Activated CD4-positive, alpha-beta T cell treated with anti-CD3 and anti-CD28 coated beads, Interleukin-2, amount 50 U/mL, for 16 hours (primary cell): ENCODE results near the gene ZACN.
"Not testable (repeated sequence)": the region's sequence is repeated elsewhere in the genome, so short reads cannot be mapped to it uniquely, and the experiment has no call there.

Experiments
- DNase-seq: peaks from one replicate; pipeline ENCODE4 v3.0.0-alpha.2; 2020

Gene ZACN

DNA sequence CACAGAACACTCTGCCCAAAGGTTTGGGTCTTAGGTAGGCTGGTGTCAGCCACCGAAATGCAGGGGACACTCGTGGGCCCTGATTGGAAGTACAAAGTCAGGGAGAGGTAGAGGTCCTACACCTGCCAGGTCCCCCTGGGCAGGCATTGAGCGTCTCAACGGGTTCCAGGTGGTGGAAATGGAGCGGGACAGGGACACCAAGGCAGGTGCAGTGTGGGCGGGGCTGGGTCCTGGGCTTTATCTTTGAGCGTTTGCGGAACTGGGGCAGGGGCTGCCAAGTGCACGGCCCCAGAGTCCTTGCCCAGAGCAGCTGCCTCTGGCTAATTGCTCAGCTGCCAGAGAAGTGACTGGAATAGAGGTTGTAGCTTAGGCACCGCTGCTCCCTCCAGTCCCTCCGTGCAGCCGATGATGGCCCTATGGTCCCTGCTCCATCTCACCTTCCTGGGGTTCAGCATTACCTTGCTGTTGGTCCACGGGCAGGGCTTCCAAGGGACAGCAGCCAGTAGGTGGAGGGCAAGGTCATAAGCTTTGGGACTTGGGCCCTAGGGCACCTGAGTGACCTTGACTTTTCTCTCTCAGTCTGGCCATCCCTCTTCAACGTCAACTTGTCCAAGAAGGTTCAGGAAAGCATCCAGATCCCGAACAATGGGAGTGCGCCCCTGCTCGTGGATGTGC is at the start of gene ZACN:
ZACN (plus strand) TSS at position 323 of the 675 bp plus-strand sequence; CDS start at position 406, 83 bp downstream.
- no peak for DNase-seq

DNA sequence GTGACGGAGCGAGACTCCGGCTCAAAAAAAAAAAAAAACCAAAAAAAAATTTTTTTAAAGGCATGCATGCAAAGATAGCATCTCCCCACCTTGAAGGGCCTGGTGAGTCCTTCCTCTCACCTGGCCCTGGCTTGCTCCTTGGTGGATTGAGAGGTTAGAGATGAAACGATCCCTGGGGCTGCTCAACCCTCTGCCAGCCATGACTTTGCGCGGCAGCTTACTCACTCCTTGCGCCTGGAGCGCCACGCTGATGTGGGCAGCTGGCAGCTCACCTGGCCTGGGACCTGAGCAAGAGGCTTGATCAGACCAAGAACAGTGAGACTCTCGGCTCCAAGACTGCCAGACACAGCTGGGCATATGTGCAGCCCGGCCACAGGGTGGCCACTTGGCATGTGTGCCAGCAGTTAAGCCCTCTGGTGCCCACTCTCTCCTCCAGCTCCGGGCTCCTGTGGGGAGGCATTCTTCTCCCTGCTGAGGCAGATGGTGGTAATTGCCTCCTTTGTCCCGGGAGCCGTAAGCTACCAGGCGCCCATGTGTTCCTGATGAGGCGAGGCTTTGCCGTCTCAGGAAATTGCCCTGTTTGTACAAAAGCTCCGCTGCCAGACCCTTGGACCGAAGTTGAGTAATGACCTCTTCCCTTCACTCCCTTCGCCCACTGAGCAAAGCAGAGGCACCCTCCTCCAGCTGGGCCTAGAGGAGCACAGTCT is 46.8 kb upstream of the ZACN start:
- DNase-seq: no peak

DNA sequence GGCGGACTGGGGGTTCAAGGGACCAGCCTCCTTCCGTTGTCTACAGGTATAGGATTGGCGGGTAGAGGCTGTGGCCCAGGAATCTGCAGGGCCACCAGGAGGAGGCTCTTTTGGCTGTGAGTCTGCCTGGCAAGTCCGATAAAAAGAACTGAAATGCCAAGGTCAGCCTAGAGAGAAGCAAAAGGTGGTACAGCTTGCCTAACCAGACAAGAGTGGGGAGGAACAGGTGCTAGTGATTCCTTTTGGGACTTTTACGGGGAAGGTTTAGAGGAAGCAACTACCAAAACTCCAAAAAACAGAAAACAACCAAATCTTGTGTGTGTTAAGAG is 46.2 kb upstream of the ZACN start:
- no peak for DNase-seq

DNA sequence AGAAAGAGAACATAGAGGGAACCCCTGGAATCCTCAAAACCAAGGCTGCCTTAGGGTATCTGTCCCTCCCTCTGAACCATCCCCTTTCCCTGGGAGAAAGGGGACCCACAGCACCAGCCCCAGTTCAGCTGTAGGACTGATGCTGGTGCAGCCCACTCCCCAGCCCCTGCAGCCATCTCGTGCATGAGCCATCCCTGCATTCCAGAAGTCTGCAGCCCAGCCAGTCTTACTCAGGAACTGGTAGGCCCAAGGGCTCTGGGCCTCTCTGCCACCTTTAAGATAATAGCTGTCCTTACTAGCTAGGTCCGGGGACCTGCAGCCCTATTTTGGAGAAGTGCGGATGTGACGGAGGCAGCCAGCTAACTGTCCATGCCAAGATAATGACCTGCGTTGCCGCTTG is 45.8 kb upstream of the ZACN start:
- DNase-seq: no peak

DNA sequence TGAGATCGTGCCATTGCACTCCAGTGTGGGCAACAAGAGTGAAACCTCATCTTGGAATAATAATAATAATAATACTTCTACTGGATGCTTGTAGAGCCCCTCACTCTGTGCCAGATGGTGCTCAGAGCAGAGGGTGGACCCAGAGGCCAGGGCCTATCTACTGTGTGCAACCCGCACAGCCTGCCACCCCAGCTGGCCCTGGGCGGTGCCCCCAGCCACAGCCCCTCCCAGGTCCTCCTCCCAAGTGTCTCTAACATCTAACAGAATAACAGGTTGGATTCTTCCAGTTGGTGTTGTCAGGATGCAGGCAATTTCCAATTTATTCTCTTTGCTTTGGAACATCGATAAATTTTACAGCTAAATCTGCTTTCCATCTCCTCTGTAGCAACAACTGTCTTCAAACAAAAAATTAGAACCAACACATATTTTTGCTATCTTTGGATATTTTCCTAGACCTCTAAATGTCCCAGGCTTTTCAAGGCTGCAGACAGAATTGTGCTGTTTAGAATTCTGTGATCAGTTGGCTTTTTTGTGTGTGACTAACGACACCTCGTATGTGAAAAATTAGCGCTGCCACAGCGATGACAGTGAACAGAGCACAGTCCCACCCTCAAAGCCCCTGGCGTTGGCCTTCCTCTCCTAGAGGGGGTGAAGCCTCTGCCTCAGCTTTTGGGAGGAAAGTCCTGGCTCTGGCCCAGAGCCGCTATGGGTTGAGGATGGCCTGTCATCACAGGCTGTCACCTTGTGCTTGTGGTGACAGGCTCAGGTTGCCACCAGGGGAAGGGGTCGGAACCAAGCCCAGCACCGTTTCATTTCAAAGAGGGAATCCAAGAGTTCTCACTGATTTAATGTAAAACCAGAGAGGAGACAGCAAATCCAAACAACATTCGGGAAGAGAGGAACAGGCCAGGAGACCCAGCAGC is 44.3 kb upstream of the ZACN start:
- no peak for DNase-seq

DNA sequence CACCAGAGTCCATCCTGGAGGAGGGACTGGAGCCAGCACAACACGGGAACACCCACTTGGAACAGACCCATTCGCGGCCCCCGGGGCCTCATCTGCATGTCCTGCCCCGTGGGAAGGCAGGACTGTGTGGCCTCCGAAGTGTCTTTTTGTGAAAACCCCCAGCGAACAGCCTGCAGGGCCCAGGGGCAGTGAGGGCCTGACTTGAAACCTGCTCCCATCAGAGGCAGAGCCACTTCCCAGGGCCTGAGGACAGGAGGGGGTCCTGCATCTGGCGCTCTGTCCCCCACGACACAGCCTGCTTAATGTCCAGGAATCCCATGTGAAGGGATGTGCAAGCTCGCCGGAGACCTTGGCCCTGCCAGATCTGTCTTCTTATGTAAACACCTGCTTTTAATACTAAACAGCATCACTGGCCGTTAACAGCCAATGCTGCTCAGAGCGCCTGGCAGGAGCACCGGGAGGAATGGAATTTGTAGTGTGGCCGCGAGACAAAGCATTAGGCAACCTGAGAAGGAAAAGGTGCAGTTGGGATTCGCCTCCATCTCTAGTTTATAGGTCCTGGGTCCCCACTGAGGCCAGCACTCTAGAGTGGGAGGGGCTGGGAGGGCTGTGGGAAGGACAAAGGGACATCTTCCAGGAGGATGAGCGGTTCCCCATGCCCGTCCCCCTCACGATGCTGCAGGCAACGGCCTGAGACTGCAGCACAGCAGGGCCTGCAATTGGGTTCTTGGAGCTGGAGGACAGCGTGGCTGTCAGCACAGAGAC is 42.3 kb upstream of the ZACN start:
- no peak for DNase-seq

DNA sequence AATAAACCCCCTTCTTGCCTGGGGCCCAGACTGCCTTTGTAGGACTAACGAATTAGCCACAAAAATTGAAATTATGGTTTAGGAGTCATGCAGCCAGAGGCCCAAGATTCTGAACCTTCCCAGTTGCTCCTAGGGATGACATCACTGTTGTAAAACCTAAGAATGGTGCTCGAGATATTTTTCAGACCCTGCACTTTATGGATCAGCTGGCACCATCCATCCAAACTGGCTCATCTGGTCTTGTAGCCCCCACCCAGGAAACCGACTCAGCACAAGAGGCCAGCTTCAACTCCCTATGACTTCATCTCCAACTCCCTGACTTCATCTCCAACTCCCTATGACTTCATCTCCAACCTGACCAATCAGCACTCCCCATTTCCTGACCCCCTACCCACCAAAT is 40.9 kb upstream of the ZACN start:
- no peak for DNase-seq

DNA sequence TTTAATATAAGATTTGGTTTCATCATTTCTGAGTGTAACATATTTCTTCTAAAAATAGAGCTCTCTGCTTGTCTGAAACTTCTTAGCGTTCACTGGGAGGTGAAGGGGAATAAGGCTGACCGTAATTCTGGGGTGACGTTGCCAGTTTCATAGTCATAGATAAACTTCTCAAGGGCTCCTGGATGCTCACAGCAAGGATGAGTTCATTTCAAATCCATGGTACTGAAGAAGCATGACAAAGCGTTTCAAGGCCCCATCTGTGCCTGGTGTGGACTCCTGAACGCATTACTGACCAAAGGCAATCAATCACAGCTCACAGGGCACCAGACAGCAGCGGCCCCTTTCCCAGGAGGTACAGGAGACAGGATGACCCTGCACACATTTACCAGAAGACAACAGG is 39.9 kb upstream of the ZACN start:
- no peak for DNase-seq

DNA sequence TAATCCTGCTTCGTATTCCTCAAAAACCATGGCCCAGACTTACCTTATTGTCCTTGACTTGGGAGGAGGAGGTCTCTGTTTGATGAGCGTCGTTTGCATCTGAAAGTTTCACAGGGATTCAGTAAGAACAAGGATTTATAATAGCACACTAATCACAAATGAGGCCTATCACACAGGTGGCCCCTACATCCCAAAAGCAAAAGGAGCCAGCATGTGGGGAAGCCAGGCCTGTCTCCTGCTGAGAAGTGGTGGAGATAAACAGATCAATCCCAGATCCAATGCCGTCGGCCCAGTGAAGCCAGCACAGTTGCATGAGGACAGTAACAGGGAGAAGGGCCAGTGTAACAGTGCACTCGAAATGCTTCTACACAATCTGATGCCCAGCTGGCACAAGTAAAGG is 38.6 kb upstream of the ZACN start:
- no peak for DNase-seq

DNA sequence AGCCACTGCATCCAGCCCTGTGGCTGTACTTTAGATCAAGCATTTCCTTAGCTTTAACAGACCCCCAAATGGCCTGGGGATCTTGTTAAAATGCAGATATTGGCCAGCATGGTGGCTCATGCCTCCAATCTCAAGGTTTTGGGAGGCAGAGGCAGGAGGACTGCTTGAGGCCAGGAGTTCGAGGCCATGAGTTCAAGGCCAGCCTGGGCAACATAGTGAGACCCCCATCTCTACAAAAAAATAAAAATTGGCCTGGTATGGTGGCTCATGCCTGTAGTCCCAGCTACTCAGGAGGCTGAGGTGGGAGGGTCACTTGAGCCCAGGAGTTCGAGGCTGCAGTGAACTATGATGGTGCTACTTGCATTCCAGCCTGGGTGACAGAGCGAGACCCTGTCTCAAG is 36.1 kb upstream of the ZACN start:
- DNase-seq: not testable (repeated sequence)

DNA sequence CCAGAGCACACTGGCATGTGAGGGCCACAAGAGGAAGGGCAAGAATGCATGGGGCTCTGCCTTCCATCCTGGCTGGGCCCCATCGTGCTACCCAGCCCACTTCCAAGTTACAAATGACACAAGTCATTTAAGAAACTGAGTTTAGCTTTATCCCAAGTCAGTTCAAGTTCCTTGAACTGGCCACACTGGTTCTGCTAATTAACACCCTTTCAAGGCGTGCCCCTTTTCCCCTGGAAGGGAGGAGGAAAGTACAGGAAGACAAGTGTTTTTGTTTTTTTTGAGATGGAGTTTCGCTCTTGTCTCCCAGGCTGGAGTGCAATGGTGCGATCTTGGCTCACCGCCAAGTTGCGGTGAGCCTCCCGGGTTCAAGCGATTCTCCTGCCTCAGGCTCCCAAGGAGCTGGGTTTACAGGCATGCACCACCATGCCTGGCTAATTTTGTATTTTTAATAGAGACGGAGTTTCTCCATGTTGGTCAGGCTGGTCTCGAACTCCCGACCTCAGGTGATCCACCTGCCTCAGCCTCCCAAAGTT is 34.4 kb upstream of the ZACN start:
- DNase-seq: not testable (repeated sequence)

DNA sequence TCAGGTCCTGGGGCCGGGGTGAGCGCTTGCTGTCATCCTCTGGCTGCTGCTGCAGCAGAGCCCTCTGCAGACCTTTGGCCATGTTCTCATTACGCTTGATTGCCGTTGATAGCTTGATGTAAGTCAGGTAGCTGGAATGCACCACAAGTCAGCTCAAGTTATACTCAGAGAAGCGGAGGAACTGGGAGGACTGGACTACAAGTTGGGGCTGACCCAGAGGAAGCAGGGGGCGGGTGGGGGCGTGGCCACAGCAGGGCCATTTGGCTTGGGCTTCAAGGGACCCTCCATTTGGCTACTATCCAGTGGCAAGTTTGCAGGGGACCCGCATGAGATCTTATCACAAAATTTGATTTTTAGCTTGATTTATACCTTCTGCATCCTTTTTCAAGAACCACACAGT is 32.9 kb upstream of the ZACN start:
- no peak for DNase-seq

DNA sequence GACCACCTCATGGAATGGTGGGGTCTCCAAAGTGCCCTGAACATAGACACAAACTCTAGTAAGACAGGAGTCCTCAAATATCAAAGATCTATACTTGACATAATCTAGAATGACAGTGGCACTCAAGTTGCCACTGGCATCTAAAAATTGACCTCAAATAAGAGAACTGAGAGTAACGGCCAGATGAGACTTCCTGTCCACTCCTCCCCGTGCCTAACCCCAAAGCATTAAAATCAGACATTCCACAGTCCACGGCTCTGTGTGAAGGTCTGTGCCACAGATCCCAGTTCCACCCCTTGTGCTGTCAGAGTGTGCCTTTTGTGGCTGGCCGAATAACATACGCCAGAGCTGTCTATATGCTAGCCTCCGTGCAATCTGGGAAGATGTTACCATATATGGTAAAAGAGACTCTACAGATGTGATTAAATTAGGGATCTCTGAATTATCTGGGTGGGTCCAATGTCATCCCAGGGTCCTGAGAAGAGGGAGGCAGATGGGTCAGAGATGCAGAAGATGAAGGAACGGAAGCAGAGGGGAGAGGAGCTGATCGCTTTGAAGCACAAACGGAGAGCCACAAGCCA is 30.9 kb upstream of the ZACN start:
- no peak for DNase-seq

DNA sequence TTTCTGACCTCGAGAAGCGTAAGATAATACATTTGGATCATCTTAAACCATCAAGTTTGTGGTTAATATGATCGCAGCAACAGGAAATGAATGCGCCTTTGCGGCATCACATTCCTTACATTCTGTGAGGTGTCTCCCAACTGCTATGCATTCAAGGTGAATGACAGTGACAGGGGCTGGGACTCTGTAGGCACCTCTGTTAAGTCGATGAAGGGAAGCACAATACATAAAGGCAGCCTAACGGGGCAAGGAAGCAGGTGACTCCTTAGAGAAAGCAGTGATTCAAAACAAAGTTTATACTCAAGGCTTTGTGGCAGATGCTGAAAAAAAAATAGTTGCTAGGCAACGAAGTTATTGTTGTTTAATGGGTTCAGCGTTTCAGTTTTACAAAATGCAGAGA is 30.3 kb upstream of the ZACN start:
- no peak for DNase-seq

DNA sequence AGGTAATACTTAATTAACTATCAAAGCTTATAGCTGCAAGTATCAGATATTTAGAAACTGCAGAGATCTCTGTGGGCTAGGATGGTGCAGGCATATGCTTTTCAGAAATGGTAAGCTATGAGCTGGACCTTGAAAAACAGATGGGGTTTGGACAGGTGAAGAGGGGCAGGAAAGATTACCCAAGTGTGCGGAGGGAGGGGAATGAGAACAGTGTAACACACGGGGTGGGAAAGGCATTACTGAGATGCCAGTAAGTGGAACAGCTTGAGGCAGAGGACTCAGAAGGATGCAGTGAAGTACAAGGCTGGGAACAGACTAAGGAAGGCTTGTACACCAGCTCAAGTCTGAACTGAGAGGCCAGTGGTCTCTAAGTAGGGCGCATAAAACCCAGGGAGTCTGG is 29.7 kb upstream of the ZACN start:
- DNase-seq: no peak

DNA sequence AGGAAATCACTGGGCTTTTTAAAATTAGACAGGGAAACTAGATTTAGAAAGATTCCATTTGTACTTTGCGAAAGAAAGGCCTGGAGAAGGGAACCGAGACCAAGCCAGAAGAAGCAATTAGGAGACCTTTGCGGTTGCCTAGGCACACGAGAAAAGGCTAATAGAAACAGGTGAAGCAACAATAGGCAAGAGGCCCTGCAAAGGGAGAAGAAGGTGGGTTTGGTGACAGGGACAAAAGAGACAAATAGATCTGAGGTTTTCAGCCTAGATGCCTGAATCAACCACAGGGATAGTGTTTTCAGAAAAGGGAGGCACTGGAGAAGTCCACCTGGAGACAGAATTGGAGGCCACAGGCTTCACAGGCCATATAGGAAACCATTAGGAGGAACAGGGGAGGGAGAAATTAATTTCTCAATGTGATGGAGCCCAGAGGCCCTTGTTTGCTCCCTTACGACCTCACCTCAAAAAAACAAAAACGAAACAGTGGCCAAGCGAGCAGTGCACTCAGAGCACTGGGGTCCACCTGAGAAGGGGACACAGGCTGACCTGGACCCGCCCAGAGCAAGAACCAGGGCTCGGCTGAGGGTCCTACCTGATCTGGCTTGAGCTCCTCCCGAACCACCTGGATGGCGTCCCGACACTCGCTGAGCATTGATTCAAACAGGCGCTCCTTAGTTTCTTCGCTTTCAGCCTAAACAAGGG is 29.0 kb upstream of the ZACN start:
- DNase-seq: no peak

DNA sequence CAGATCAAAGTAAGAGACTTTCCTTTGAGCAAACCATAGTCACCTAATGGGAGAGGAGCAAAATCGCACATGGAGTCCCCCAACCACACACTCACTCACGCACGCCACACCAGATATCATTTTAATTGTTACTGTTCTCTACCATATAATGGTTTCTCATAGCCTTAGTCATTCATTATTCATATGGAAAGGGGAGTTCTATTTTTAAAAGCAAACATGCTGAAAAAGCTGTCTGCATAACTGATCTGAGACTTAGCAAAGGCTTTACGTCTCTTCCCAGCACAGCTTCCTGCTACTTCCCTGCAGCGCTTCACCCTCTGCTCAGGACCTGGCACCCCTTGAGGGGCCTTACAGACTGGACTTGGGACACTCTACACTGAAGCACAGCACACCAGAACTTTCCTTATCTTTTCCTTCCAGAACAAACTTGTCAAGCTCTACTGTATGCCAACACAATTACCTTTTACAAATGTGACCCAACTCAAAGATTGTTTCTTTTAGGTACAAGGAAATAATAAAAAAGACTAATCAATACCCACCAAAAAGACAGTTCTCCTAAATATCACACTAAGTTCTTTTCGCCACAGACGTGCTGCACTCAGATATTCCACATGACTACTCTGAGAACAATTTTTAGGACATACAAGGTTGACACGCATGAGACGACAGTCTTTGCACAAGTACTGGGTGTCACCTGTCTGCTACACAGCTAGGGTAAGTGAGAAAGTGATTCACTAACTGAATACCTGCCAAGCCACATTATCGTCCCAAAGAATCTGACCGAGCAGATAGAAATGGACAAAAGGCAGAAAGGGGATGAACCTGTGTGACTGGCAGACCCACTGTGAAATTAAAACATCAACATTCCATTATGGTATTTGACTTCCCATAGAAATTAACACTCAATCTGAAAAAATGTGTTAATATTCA is 28.2 kb upstream of the ZACN start:
- no peak for DNase-seq

DNA sequence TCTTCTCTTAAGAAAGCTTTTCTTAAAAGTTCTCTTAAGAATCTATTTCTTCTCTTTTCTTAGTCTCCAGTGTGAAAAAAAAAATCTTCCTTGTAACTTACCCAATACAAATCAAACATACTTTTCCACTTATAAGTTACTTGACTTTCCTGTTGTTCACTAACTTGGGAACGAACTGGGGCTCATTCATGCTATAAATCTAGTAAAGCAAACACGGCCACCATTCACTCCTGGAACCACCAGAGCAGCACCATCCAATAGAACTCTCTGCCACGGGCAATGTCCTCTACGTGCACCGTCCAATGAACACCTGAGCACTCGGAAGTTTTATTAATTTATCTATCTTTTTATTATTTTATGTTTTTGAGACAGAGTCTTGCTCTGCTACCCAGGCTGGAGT is 27.4 kb upstream of the ZACN start:
- DNase-seq: no peak

DNA sequence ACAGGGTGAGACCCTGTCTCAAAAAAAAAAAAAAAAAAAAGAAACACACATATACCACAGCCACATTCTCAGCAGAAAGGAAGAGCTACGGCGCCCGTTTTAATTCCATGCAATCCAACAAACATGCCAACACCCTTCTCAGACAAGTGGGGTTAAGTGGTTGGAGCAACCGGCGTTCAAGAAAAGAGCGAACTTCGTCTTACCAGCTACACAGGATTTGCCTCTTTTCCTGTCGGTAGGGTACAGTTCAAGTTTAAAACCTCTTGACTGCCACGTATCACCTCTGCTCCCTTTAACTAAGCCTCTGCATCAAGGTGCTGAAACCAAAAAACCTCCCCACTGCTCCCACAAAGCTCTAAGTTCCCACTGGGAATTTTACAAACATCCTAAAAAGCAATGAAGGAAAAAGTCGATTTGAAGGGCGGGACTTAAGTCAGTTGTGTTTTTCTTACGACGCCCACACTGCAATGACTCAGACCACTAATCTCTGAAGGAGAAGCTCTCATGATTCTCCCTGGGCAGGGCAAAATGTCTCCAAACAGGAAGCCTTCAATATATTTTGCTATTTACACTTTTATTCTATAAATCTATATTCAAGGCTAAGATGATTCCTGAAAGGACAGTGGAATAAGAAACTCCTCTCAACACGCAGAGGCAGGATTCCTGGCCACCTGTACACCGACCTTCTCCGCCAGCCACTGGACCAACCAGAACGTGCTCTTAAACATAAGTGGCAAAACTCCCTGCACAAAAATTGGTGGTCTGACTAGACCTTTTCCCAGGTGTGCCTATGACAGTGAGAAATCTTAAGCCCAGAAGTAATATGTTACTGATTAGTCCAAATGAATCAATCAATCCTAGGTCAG is 25.5 kb upstream of the ZACN start:
- no peak for DNase-seq

DNA sequence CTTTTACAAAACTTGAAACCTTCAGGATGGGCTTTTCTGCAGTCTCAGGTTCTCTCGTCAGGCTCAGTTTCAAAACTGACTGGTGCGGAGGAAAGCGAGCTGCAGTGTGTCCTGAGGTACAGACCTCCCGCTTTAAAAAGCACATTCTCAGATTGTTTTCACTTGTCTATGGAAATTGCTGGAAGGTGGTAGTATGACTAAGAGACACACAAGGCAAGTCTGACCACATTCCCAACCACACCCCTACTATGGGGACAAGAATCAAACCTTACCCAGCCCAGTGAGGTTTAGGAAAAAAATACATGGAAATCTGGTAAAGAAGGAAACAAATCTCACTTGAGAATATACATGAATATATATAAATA is 24.9 kb upstream of the ZACN start:
- no peak for DNase-seq
